Glutamatergic neuron (in vitro differentiated cells): ENCODE measurements around the gene WDR45B. TPM values are rescaled to one million over a fixed set of nuclear protein-coding genes. Genes with fewer than 3 reads are reported as not detected.
"Not testable (repeated sequence)": the region's sequence is repeated elsewhere in the genome, so short reads cannot be mapped to it uniquely, and the experiment has no call there.

Experiments used
- DNase-seq: peaks from one replicate; pipeline ENCODE4 v3.0.0; 2022
- H3K27ac Mint-ChIP-seq: one replicate; pipeline ENCODE4 v1.8.0; 2020; ENCODE audit warnings: mild to moderate bottlenecking, mixed read lengths, inconsistent platforms; ENCODE audit not compliant: unreplicated experiment
- H3K27me3 Mint-ChIP-seq: one replicate; pipeline ENCODE4 v1.8.0; 2020; ENCODE audit warnings: mild to moderate bottlenecking, moderate library complexity, mixed read lengths, inconsistent platforms; ENCODE audit not compliant: unreplicated experiment
- H3K36me3 Mint-ChIP-seq: one replicate; pipeline ENCODE4 v1.8.0; 2020; ENCODE audit warnings: mild to moderate bottlenecking, mixed read lengths, inconsistent platforms; ENCODE audit not compliant: unreplicated experiment
- H3K4me1 Mint-ChIP-seq: one replicate; pipeline ENCODE4 v1.8.0; 2020; ENCODE audit warnings: mild to moderate bottlenecking, low read depth, mixed read lengths, inconsistent platforms; ENCODE audit not compliant: unreplicated experiment
- H3K4me3 Mint-ChIP-seq: one replicate; pipeline ENCODE4 v1.8.0; 2020; ENCODE audit warnings: mild to moderate bottlenecking, mixed read lengths, inconsistent platforms; ENCODE audit not compliant: unreplicated experiment
- H3K9me3 Mint-ChIP-seq: one replicate; pipeline ENCODE4 v1.8.0; 2020; ENCODE audit warnings: mild to moderate bottlenecking, moderate library complexity, mixed read lengths, inconsistent platforms; ENCODE audit not compliant: unreplicated experiment
- CTCF ChIP-seq: fragments of 200-600 bp; sonication (generic); IDR thresholded peaks from one replicate; pipeline ENCODE4 v1.5.0; 2021; ENCODE audit not compliant: partially characterized antibody, unreplicated experiment
- total RNA-seq: library from RNA; stranded (reverse); fragmentation: NEBNext Ultra II Directional; extraction: Animal tissue kit (Norgen Biotek cat#: 25700); gene quantifications from one replicate; pipeline ENCODE4 v1.2.1, GENCODE V29; 2021; ENCODE audit not compliant: unreplicated experiment

Gene WDR45B
- total RNA-seq, 1 donor from 2014 or later = 60.4 TPM

GRCh38 chr17:82658331-82658730, 10.1 kb upstream of the WDR45B start:
- Mint-ChIP-seq H3K27ac (no peak overlapping the region), H3K9me3 (peaks cover 12% of the 10 kb centered on the region), H3K27me3 (peaks cover 8% of the 10 kb centered on the region), H3K36me3 (peaks cover 23% of the 10 kb centered on the region), H3K4me1 (no peaks in the 10 kb centered on the region), H3K4me3 (no peak overlapping the region)
- DNase-seq = no peak
- TF ChIP-seq CTCF = no peak

DNA sequence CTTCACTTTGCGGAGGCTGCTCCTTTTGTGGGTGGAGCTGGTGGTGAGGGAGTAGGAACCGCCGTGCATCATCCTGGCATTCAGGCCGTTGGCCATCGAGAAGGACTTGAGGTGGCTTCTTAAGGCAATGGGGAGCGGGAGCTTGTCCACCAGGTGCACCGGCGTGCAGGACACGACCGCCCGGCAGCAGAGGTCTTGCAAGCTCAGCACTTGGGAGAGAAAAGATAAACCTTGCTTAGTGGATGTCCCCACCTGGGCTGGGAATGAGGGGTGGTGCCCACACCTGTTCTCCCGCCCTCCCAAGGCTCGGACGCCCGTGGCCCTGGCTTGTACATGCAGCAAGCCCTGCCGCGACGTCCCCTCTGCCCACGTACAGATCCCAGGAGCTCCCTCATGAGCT, 9.7 kb upstream of the WDR45B start:
- peaks cover 12% of the 10 kb centered on the region for H3K9me3 Mint-ChIP-seq
- H3K36me3 Mint-ChIP-seq = peaks cover 23% of the 10 kb centered on the region
- H3K4me1 Mint-ChIP-seq = no peaks in the 10 kb centered on the region
- no peak overlapping the region for H3K27ac Mint-ChIP-seq
- H3K4me3 Mint-ChIP-seq = no peak overlapping the region
- H3K27me3 Mint-ChIP-seq = peaks cover 8% of the 10 kb centered on the region
- no peak for TF ChIP-seq CTCF
- no peak for DNase-seq

DNA sequence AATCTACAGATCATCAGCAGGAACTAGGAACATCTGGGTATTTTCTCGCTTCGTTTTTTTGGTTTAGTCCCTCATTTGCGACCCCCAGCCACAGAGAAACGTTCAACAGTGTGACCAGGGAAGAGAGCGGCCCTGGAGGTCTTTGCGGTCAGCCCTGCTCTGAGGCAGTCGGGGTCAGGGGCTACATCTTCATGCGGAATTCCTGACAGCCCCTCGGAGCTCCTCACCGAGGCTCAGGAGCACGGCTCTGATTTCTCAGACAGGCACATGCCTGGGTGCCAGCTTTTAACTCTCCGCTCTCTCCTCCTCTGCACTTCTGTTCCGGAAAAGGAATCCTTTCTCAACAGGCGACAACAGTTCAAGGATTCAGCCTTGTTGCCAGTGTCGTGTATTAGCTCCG, 8.0 kb upstream of the WDR45B start:
- H3K9me3 Mint-ChIP-seq = peaks cover 12% of the 10 kb centered on the region
- peaks cover 8% of the 10 kb centered on the region for H3K27me3 Mint-ChIP-seq
- no peak for DNase-seq
- no peaks in the 10 kb centered on the region for H3K4me1 Mint-ChIP-seq
- H3K4me3 Mint-ChIP-seq = no peak overlapping the region
- H3K27ac Mint-ChIP-seq = no peak overlapping the region
- peaks cover 23% of the 10 kb centered on the region for H3K36me3 Mint-ChIP-seq
- no peak for TF ChIP-seq CTCF

DNA sequence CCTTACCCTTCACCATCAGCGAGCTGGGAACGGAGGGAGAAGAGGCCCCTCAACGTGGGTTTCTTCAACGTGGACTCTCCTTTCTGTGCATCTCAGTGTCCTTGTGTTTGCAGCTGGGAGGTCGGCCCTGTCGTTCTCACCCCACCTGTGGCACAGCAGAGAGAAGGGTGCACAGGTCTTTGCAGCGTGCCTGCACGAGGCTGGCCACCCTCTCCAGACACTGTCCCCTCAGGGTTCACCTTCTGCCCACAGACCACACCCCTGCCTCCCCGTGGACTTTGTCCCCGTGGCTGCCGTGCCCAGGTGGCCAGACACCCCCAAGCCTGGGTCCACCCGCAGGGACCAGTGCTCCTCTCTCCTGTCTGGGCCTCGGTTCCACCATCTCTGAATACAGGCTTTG, 7.3 kb upstream of the WDR45B start:
- Mint-ChIP-seq H3K4me3 (no peak overlapping the region), H3K36me3 (peaks cover 18% of the 10 kb centered on the region), H3K27ac (no peak overlapping the region), H3K27me3 (peaks cover 5% of the 10 kb centered on the region), H3K9me3 (peaks cover 9% of the 10 kb centered on the region), H3K4me1 (no peaks in the 10 kb centered on the region)
- DNase-seq = no peak
- TF ChIP-seq CTCF = no peak

GRCh38 chr17:82655038-82655479, 6.8 kb upstream of the WDR45B start:
- H3K27me3 Mint-ChIP-seq = peaks cover 3% of the 10 kb centered on the region
- peaks cover 9% of the 10 kb centered on the region for H3K9me3 Mint-ChIP-seq
- no peak for DNase-seq
- H3K27ac Mint-ChIP-seq = no peak overlapping the region
- H3K36me3 Mint-ChIP-seq = peaks cover 17% of the 10 kb centered on the region
- no peak for TF ChIP-seq CTCF
- no peaks in the 10 kb centered on the region for H3K4me1 Mint-ChIP-seq
- H3K4me3 Mint-ChIP-seq = no peak overlapping the region

DNA sequence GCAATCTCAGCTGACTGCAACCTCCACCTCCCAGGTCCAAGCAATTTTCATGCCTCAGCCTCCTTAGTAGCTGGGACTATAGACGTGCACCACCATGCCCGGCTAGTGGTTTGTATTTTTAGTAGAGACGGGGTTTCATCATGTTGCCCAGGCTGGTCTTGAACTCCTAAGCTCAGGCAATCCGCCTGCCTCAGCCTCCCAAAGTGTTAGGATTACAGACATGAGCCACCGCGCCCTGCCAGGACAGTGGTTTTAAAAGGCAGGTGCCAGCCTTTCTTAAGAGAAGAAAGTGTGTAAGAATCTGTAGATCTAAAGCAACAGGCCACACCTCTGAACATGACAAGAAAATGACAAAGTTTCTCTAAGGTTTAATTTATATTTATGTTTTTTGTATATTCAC, 6.4 kb upstream of the WDR45B start:
- not testable (repeated sequence) for H3K9me3 Mint-ChIP-seq, H3K4me1 Mint-ChIP-seq, DNase-seq, H3K27me3 Mint-ChIP-seq, H3K4me3 Mint-ChIP-seq, H3K27ac Mint-ChIP-seq
- H3K36me3 Mint-ChIP-seq = peaks cover 12% of the 10 kb centered on the region
